ENCODE data around the gene ZNF662.

Gene ZNF662

DNA sequence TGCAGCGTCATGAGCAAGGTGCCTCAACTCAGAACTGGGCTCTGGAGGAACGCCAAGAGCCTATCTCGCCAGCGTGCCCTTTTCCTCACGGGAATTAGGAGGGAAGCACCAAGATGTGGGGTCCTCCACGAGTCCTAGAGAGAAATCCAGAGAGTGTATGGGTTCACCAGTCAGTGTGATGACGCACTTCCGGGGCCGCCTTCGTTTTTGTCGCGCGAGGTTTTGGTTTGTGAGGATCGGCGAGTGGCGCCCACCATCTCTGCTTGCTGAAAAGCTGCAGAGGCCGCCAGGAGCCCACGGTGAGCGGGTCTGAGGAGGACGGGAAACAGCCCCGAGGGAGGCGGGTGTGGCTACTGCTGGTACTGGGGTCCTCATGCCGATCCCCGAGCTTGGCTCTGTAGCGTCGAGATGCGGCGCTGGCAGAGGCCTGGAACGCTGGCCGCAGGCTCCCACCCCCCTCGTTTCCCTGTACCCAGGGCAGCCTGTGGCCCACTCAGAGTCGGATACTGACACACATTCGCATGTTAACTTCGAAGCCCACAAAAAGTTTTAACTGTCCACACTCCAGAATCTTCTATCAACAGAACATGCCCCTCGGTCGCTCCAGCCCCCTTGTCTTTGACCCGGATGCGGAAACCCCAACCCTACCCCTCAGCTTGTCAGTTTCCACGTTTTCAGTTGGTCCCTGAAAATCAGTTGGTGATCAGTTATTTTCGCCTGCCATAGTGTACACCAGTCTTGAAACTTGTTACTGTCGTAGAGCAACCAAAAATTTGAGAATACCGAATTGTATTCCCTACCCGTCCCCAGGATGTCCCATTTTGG lies 30.4 kb downstream of the ZNF662 start:
- DNase-seq (ENCODE audit: low read depth), result peak; percentile 18

DNA sequence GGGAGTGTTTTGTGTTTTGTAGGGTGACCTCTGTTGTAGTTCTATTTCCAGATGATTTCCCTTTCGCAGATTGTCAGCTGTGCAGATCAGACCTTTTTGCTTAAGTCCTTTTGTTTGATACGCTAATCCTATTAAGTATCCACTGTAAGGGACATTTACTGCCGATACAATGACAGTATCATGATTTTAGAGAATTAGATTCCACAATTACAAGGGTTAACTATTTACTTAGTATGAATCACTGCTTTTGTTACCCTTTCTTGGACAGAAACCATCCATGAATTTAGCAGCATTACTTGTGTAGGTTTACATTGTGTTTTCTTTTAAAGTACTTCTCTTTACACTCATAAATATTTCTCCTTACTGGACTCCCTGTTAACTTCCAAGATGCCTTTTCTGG lies 31.4 kb downstream of the ZNF662 start:
- no peak for DNase-seq (ENCODE audit: low read depth)

DNA sequence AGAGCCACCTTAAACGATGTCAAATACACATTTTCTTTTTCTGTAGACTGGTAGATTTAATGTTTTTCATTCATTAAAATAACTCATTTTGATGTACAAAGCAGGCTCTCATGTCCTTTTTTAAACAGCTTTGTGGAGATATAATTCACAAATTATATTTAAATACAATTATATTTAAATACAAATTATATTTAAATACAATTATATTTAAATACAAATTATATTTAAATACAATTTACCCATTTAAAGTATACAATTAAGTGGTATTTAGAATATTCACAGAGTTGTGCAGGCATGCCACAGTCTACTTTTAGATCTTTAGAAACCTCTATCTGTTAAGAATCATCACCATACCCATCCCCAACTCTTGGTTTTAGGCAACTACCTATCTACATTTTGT lies 36.8 kb downstream of the ZNF662 start:
- DNase-seq (ENCODE audit: low read depth), result no peak

GRCh38 chr3:42946050-42946449 lies 40.1 kb downstream of the ZNF662 start:
- DNase-seq (ENCODE audit: low read depth), result no peak

GRCh38 chr3:42957573-42957972 lies 51.6 kb downstream of the ZNF662 start:
- no peak for DNase-seq (ENCODE audit: low read depth)

DNA sequence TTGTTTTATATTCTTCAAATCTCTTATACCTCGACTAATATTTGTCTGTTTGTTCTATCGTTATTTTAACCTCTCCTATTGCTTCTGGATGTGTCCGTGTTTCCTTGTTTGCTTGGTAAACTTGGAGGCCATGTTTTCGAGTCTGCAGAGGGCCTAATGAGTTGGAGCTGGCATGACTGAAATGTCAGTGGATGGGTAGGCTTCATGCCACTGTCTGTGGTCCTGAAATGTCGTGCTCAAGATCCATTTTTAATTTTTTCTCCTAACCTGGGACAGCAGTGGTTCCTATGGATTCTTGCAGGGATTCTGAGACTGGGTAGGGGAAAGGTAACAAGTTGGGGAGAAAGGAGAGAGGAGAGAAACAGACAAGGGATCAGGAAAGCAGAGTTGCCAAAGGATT lies 54.3 kb downstream of the ZNF662 start:
- no peak for DNase-seq (ENCODE audit: low read depth)

DNA sequence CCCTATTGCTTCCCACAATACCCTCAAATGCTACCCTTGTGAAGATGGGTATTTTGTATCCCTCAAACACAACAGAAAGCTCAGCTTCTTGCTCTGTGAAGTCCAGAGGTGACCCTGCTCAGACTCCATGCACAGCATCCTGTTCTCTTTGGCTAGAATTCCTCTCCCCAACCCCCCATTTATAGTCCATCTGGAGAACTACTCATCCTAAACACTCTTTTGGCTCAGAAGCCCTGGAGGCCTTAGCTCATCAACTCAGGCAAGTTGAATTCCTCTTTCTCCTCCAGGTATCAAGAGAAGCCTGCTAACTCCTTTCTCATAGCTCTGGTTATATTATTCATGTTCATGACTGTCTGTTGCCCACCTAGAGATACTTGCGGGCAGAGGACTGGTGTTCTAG lies 54.8 kb downstream of the ZNF662 start:
- no peak for DNase-seq (ENCODE audit: low read depth)

- DNase-seq (ENCODE audit: low read depth), result peak; percentile 25
These were observed 55.7 kb downstream of the ZNF662 start for GRCh38 chr3:42961633-42962032.

- no peak for DNase-seq (ENCODE audit: low read depth)
These were observed 57.3 kb downstream of the ZNF662 start for GRCh38 chr3:42963269-42963668.

- DNase-seq (ENCODE audit: low read depth), result no peak
These were observed 58.3 kb downstream of the ZNF662 start for GRCh38 chr3:42964266-42964665.

All from GM04504 (cell line).